A549 (cell line): ENCODE results near the gene RNU1-3.
"Not testable (repeated sequence)": the region's sequence is repeated elsewhere in the genome, so short reads cannot be mapped to it uniquely, and the experiment has no call there.

Experiments used
- CEBPB ChIP-seq, 2 experiments: fragments of >200 bp in 1 of 2; sonication (Bioruptor Twin) in 1 of 2; formaldehyde crosslinking in 1 of 2; IDR thresholded peaks; 2 replicates each; pipeline ENCODE4 v1.6.1; 2012 to 2016
- ESRRA ChIP-seq: fragments of 150-350 bp; IDR thresholded peaks from 2 replicates; pipeline ENCODE4 v1.6.1; 2014; ENCODE audit warnings: mild to moderate bottlenecking, low read length, borderline replicate concordance
- POLR2A ChIP-seq: IDR thresholded peaks from 2 replicates; pipeline ENCODE4 v1.6.1; 2012; ENCODE audit warnings: mild to moderate bottlenecking, low read length
- TF ChIP-seq, protein P1 (sequence below): fragments of 450-650 bp; IDR thresholded peaks from 2 replicates; pipeline ENCODE4 v1.6.1; 2014; ENCODE audit warnings: antibody characterized with exemption
- TF ChIP-seq, protein P2 (sequence below): fragments of 200-600 bp; sonication (generic); IDR thresholded peaks from 2 replicates; pipeline ENCODE4 v1.6.1; 2016; ENCODE audit warnings: antibody characterized with exemption, mild to moderate bottlenecking, moderate library complexity
- TF ChIP-seq, protein P3 (sequence below): fragments of >200 bp; sonication (Bioruptor Twin); formaldehyde crosslinking; IDR thresholded peaks from 3 replicates; pipeline ENCODE4 v1.5.1; 2016

DNA sequence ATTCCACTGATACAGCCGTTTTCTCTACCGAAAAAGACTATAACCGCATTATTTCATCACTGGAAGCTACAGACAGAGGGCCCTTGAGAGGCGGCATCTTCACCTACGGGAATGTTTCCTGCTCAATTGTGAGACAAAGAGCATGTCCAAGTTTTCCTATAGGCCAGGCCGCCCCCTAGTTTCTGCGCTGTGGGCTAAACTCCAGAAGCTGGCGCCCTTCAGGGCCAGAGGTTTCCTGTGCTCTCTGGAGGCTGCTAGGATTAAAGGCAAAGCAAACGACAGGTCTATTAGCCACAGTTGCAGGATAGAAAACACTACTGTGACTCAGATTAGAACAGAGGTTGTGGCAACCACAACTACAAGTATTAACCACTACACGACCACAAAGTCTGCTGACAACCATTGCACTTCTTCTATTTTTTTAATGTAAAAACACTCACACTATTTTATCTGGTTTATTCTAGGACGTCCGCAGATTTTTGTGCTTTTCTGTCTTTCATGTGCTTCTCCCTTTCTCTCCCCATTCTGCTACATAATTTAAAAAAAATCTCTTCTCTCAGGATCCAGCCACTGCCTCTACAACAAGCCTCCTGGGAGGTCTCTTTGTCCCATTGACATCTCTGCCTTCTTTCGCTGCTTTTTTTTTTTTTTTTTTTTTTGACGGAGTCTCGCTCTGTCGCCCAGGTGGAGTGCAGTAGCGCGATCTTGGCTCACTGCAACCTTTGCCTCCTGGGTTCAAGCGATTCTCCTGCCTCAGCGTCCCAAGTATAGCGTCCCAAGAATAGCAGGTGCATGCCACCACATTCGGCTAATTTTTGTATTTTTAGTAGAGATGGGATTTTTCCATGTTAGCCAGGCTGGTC is 10.1 kb upstream of the RNU1-3 start:
- TF ChIP-seq, protein P1, sequence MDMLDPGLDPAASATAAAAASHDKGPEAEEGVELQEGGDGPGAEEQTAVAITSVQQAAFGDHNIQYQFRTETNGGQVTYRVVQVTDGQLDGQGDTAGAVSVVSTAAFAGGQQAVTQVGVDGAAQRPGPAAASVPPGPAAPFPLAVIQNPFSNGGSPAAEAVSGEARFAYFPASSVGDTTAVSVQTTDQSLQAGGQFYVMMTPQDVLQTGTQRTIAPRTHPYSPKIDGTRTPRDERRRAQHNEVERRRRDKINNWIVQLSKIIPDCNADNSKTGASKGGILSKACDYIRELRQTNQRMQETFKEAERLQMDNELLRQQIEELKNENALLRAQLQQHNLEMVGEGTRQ, result not testable (repeated sequence)
- TF ChIP-seq ESRRA; CEBPB (IDR thresholded peaks at IDR 0.05); POLR2A: not testable (repeated sequence)
- TF ChIP-seq, protein P2, sequence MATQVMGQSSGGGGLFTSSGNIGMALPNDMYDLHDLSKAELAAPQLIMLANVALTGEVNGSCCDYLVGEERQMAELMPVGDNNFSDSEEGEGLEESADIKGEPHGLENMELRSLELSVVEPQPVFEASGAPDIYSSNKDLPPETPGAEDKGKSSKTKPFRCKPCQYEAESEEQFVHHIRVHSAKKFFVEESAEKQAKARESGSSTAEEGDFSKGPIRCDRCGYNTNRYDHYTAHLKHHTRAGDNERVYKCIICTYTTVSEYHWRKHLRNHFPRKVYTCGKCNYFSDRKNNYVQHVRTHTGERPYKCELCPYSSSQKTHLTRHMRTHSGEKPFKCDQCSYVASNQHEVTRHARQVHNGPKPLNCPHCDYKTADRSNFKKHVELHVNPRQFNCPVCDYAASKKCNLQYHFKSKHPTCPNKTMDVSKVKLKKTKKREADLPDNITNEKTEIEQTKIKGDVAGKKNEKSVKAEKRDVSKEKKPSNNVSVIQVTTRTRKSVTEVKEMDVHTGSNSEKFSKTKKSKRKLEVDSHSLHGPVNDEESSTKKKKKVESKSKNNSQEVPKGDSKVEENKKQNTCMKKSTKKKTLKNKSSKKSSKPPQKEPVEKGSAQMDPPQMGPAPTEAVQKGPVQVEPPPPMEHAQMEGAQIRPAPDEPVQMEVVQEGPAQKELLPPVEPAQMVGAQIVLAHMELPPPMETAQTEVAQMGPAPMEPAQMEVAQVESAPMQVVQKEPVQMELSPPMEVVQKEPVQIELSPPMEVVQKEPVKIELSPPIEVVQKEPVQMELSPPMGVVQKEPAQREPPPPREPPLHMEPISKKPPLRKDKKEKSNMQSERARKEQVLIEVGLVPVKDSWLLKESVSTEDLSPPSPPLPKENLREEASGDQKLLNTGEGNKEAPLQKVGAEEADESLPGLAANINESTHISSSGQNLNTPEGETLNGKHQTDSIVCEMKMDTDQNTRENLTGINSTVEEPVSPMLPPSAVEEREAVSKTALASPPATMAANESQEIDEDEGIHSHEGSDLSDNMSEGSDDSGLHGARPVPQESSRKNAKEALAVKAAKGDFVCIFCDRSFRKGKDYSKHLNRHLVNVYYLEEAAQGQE, result not testable (repeated sequence)
- TF ChIP-seq, protein P3, sequence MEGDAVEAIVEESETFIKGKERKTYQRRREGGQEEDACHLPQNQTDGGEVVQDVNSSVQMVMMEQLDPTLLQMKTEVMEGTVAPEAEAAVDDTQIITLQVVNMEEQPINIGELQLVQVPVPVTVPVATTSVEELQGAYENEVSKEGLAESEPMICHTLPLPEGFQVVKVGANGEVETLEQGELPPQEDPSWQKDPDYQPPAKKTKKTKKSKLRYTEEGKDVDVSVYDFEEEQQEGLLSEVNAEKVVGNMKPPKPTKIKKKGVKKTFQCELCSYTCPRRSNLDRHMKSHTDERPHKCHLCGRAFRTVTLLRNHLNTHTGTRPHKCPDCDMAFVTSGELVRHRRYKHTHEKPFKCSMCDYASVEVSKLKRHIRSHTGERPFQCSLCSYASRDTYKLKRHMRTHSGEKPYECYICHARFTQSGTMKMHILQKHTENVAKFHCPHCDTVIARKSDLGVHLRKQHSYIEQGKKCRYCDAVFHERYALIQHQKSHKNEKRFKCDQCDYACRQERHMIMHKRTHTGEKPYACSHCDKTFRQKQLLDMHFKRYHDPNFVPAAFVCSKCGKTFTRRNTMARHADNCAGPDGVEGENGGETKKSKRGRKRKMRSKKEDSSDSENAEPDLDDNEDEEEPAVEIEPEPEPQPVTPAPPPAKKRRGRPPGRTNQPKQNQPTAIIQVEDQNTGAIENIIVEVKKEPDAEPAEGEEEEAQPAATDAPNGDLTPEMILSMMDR, result not testable (repeated sequence)
